A549 (cell line): ENCODE measurements around the gene MVB12B. TPM values are rescaled to one million over a fixed set of nuclear protein-coding genes. Genes with fewer than 3 reads are reported as not detected.

ENCODE experiments used
- ATAC-seq, 2 experiments: fragments of 200-7000 bp in 1 of 2; fragments of >200 bp in 1 of 2; cut with Nextera tagmentation in 1 of 2; cut with Tn5 transposase in 1 of 2; 3 replicates each; pipeline versions ENCODE4 v1.8.0 to v1.9.1; 2018 to 2020; ENCODE audit warnings: mild to moderate bottlenecking in 1 of 2, moderate library complexity in 1 of 2
- CTCF ChIA-PET: fragments of 300-600 bp; sonication (Branson Sonifier 250); formaldehyde crosslinking; extraction: SDS; loops from one replicate; lab custom pipeline; 2021; ENCODE audit warnings: antibody characterized with exemption, inconsistent platforms; lab: Yijun Ruan, JAX
- POLR2A ChIA-PET: fragments of 350-600 bp; formaldehyde crosslinking; extraction: SDS; loops from one replicate; lab custom pipeline; 2021; ENCODE audit warnings: antibody characterized with exemption, inconsistent platforms; lab: Yijun Ruan, JAX
- DNase-seq, 2 experiments: peaks; one replicate each; pipeline versions ENCODE4 v3.0.0 to v3.0.0-alpha.2; 2011 to 2016; ENCODE audit warnings: low read depth in 1 of 2, low spot score in 1 of 2
- FAIRE-seq: peaks from 2 replicates; lab custom pipeline; 2011; peaks lifted over from hg19 to GRCh38; lab: Jason Lieb, UNC
- H3K27ac ChIP-seq, 2 experiments: fragments of >200 bp; sonication (Bioruptor Twin); formaldehyde crosslinking; 3 replicates each; pipeline ENCODE4 v1.5.1; 2016 to 2017
- H3K4me1 ChIP-seq: fragments of >200 bp; sonication (Bioruptor Twin); formaldehyde crosslinking; 3 replicates; pipeline ENCODE4 v1.6.1; 2016
- H3K4me2 ChIP-seq: fragments of >200 bp; sonication (Bioruptor Twin); formaldehyde crosslinking; 3 replicates; pipeline ENCODE4 v1.6.1; 2016
- H3K4me3 ChIP-seq: fragments of >200 bp; sonication (Bioruptor Twin); formaldehyde crosslinking; 3 replicates; pipeline ENCODE4 v1.5.1; 2016
- H3K9me3 ChIP-seq: fragments of >200 bp; sonication (Bioruptor Twin); formaldehyde crosslinking; 3 replicates; pipeline ENCODE4 v1.6.1; 2016
- BHLHE40 ChIP-seq: IDR thresholded peaks from 2 replicates; pipeline ENCODE4 v1.6.1; 2012; ENCODE audit warnings: low read depth, low read length, inconsistent platforms
- CBX8 ChIP-seq: fragments of 200-600 bp; sonication (generic); IDR thresholded peaks from 2 replicates; pipeline ENCODE4 v1.6.1; 2016
- CEBPB ChIP-seq, 2 experiments: fragments of >200 bp in 1 of 2; sonication (Bioruptor Twin) in 1 of 2; formaldehyde crosslinking in 1 of 2; IDR thresholded peaks; 2 replicates each; pipeline ENCODE4 v1.6.1; 2012 to 2016
- CHD2 ChIP-seq: fragments of 150-350 bp; IDR thresholded peaks from 2 replicates; pipeline ENCODE4 v1.6.1; 2014; ENCODE audit warnings: low read length; ENCODE audit not compliant: partially characterized antibody
- EP300 ChIP-seq, 2 experiments: fragments of >200 bp; sonication (Bioruptor Twin); formaldehyde crosslinking; IDR thresholded peaks; 2 replicates in 1 of 2; 3 replicates in 1 of 2; pipeline ENCODE4 v1.6.1; 2016 to 2017
- ESRRA ChIP-seq: fragments of 150-350 bp; IDR thresholded peaks from 2 replicates; pipeline ENCODE4 v1.6.1; 2014; ENCODE audit warnings: mild to moderate bottlenecking, low read length, borderline replicate concordance
- HDAC2 ChIP-seq: fragments of 200-600 bp; sonication (generic); IDR thresholded peaks from 2 replicates; pipeline ENCODE4 v1.6.1; 2016
- HEYL ChIP-seq: fragments of 250-450 bp; sonication (Bioruptor Pico); IDR thresholded peaks from 2 replicates; pipeline ENCODE4 v1.8.0; 2021; ENCODE audit warnings: mild to moderate bottlenecking, moderate library complexity
- HOXA7 ChIP-seq: fragments of 250-450 bp; sonication (Bioruptor Pico); IDR thresholded peaks from 2 replicates; pipeline ENCODE4 v1.5.0; 2020; ENCODE audit warnings: mild to moderate bottlenecking, moderate library complexity
- MAFK ChIP-seq: fragments of 450-650 bp; IDR thresholded peaks from 2 replicates; pipeline ENCODE4 v1.6.1; 2014; ENCODE audit not compliant: partially characterized antibody
- POLR2A ChIP-seq: IDR thresholded peaks from 2 replicates; pipeline ENCODE4 v1.6.1; 2012; ENCODE audit warnings: mild to moderate bottlenecking, low read length
- RNF2 ChIP-seq: fragments of 200-600 bp; sonication (generic); IDR thresholded peaks from 2 replicates; pipeline ENCODE4 v1.6.1; 2016; ENCODE audit warnings: low read depth, mild to moderate bottlenecking, antibody characterized with exemption, moderate library complexity, borderline replicate concordance
- SREBF2 ChIP-seq: fragments of 450-650 bp; IDR thresholded peaks from 2 replicates; pipeline ENCODE4 v1.6.1; 2014; ENCODE audit warnings: mild to moderate bottlenecking, moderate library complexity
- ZC3H11A ChIP-seq: fragments of 450-650 bp; IDR thresholded peaks from 2 replicates; pipeline ENCODE4 v1.6.1; 2014; ENCODE audit warnings: antibody characterized with exemption, mild to moderate bottlenecking
- ZNF302 ChIP-seq: fragments of 250-450 bp; sonication (Bioruptor Pico); IDR thresholded peaks from 2 replicates; pipeline ENCODE4 v1.9.0; 2021; ENCODE audit warnings: inconsistent platforms, mild to moderate bottlenecking, moderate library complexity
- ZSCAN20 ChIP-seq: fragments of 250-450 bp; sonication (Bioruptor Pico); IDR thresholded peaks from 2 replicates; pipeline ENCODE4 v1.8.0; 2022; ENCODE audit warnings: mild to moderate bottlenecking, moderate library complexity
- WGBS: methylation state at CpG from one replicate; pipeline ENCODE4 v1.1.6; 2017; ENCODE audit errors: missing lambda C conversion rate; 5-methylcytosine and 5-hydroxymethylcytosine counted together
- polyA plus RNA-seq, 4 experiments: library from polyadenylated mRNA; depleted of rRNA in 3 of 4; stranded (reverse); fragments of >200 nt; fragmentation: RNase III in 1 of 4; extraction: RNeasy Plus Mini Kit Qiagen cat#74134 plus additional on column Dnase treatment in 1 of 4; gene quantifications; 2 replicates in 3 of 4; 3 replicates in 1 of 4; pipeline ENCODE4 v1.2.3, GENCODE V29; 2011 to 2017
- TF ChIP-seq, protein P1 (sequence below): fragments of 200-600 bp; sonication (generic); IDR thresholded peaks from 2 replicates; pipeline ENCODE4 v1.6.1; 2016; ENCODE audit warnings: antibody characterized with exemption, mild to moderate bottlenecking, moderate library complexity
- TF ChIP-seq, protein P2 (sequence below): IDR thresholded peaks from 2 replicates; pipeline ENCODE4 v1.6.1; 2012
- TF ChIP-seq, protein P3 (sequence below): fragments of 150-350 bp; IDR thresholded peaks from 2 replicates; pipeline ENCODE4 v1.6.1; 2014; ENCODE audit warnings: low read depth, mild to moderate bottlenecking, low read length
- TF ChIP-seq, protein P4 (sequence below): fragments of >200 bp; sonication (Bioruptor Twin); formaldehyde crosslinking; IDR thresholded peaks from 2 replicates; pipeline ENCODE4 v1.6.1; 2016

Gene MVB12B
- polyA plus RNA-seq, 2 of the 4 experiments (the other 2 are of a cell fraction): 4.6 to 5.9 TPM

DNA sequence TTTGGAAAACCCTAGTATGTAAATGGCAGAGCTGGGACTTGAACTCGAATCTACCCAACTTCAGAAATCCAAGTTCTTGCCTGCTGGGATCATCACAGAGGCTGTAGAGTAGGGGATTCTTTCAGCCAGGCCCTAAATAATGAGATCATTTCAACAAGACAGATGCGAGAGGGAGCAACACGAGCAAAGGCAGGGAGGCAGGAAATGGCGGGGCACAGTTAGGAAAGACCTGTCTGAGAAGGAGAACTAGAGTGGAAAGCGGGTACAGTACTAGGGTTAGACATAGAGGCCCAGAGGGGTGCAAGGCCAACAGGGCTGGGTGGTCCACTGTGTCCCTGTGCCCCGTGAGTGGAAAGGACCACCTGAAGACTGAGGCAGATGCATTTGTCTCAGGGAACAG, 46.1 kb downstream of the MVB12B start (continued):
- TF ChIP-seq, protein P1, sequence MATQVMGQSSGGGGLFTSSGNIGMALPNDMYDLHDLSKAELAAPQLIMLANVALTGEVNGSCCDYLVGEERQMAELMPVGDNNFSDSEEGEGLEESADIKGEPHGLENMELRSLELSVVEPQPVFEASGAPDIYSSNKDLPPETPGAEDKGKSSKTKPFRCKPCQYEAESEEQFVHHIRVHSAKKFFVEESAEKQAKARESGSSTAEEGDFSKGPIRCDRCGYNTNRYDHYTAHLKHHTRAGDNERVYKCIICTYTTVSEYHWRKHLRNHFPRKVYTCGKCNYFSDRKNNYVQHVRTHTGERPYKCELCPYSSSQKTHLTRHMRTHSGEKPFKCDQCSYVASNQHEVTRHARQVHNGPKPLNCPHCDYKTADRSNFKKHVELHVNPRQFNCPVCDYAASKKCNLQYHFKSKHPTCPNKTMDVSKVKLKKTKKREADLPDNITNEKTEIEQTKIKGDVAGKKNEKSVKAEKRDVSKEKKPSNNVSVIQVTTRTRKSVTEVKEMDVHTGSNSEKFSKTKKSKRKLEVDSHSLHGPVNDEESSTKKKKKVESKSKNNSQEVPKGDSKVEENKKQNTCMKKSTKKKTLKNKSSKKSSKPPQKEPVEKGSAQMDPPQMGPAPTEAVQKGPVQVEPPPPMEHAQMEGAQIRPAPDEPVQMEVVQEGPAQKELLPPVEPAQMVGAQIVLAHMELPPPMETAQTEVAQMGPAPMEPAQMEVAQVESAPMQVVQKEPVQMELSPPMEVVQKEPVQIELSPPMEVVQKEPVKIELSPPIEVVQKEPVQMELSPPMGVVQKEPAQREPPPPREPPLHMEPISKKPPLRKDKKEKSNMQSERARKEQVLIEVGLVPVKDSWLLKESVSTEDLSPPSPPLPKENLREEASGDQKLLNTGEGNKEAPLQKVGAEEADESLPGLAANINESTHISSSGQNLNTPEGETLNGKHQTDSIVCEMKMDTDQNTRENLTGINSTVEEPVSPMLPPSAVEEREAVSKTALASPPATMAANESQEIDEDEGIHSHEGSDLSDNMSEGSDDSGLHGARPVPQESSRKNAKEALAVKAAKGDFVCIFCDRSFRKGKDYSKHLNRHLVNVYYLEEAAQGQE: no peak
- no peak for TF ChIP-seq CEBPB (IDR thresholded peaks at IDR 0.05)
- TF ChIP-seq HOXA7 (CRISPR knock-in tag): no peak

DNA sequence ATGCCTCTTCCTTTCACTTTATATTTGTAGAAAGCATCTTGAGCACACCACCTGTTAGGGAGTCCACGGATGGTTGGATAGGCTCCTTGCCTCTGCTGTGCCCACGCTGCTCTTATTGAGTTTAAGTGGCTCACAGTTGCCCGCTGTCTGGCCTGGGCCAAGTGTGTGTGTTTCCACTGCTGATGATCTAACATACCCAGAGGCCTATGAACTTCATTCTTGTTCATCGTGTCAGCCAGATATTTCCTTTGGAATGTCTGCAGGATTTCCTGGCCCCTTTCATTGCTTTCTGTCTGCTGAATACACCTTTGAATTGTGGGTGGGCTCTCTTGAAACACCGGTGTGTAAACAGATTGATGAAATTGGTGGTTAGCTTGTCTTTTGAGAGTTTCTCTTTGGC, 46.6 kb downstream of the MVB12B start:
- CTCF ChIA-PET: interaction anchor here (0.8 to 0.9 kb wide), 2 partner anchors 13 to 25 kb away, joined by 3 to 4 read pairs; no protein-coding TSS in a partner anchor
- H3K27ac ChIP-seq: peak overlapping the region in 1 of 2 experiments; percentile 59; a peak in 3 of 6 replicates
- ATAC-seq (peak; percentile 54 to 92; a peak in 4 of 6 replicates), FAIRE-seq (no peak), DNase-seq (peak; percentile 10 to 55)
- H3K4me2 ChIP-seq: peak overlapping the region; percentile 47
- WGBS: 16% methylated on average over 5 of the region's 5 CpGs
- TF ChIP-seq, protein P2, sequence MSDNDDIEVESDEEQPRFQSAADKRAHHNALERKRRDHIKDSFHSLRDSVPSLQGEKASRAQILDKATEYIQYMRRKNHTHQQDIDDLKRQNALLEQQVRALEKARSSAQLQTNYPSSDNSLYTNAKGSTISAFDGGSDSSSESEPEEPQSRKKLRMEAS: no peak
- H3K4me3 ChIP-seq: no peak overlapping the region
- H3K4me1 ChIP-seq: peaks cover 25% of the 10 kb centered on the region; the same call in 2 of the 3 replicates
- H3K9me3 ChIP-seq: no peaks in the 10 kb centered on the region
- POLR2A ChIA-PET: no interaction called here

DNA sequence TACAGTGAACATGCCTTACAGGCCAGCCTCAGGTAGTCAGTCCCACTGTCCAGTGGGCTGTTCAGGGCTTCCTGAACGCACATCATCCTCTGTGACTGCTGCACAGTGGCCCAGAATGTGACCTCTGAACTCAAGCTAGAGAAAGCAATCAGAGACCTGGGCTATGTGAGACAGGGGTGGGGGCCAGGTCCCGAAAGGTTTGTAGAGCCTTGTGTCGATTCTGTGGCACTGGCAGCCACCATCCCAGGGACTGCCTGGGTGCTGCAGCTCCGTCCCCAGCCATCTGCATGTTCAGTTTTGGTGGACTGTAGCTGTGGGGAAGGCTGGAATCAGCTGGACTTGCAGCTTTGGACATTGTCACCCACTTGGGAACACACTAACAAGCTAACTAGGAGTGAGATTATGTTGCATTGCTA, 47.7 kb downstream of the MVB12B start:
- FAIRE-seq: no peak
- POLR2A ChIA-PET: no interaction called here
- no peak overlapping the region for H3K4me2 ChIP-seq
- TF ChIP-seq ZNF302 (CRISPR knock-in tag) (no peak), ZSCAN20 (no peak), MAFK (no peak), HDAC2 (no peak), HOXA7 (CRISPR knock-in tag) (no peak), SREBF2 (no peak), ESRRA (no peak), POLR2A (no peak)
- TF ChIP-seq, all 56 proteins: peak for 0
- ATAC-seq (no peak), DNase-seq (no peak)
- H3K4me1 ChIP-seq: peaks cover 25% of the 10 kb centered on the region; the same call in 2 of the 3 replicates
- no peaks in the 10 kb centered on the region for H3K9me3 ChIP-seq
- CTCF ChIA-PET: interaction anchor here (1.0 kb wide), 1 partner anchor 24 kb away, joined by 3 read pairs; no protein-coding TSS in a partner anchor
- H3K4me3 ChIP-seq: no peak overlapping the region
- 95% methylated on average over 2 of the region's 4 CpGs for WGBS
- peak overlapping the region in 1 of 2 experiments; percentile 49; a peak in 2 of 6 replicates for H3K27ac ChIP-seq

DNA sequence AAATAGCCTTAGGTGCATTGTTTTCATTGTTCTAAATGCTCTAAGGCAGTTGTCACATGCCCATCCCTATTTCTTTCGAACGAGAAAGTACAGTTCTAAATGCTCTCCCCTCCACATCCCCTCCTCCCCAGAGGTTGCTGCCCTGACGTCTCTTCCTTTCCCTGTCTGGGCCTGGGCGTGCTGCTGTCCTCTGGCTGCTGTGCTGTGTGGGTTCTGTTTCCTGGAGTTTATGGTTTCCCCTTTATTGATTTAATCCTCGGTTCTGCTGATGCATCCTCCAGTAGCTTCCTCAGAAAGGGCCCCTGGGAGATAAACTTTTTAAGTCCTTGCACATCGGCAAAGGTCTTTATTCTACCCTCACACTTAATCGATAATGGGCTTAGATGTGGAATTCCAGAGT, 48.8 kb downstream of the MVB12B start:
- 0 out of 6 replicates have a peak overlapping the region, but pooled peaks of 1 of the 2 experiments have one; percentile 22 for H3K27ac ChIP-seq
- DNase-seq: no peak
- FAIRE-seq: no peak
- ChIA-PET CTCF (interaction anchor here (1.8 kb wide), 1 partner anchor 116 kb away, joined by 4 read pairs; no protein-coding TSS in a partner anchor), POLR2A (no interaction called here)
- H3K4me1 ChIP-seq: peaks cover 29% of the 10 kb centered on the region; the same call in 2 of the 3 replicates
- no peaks in the 10 kb centered on the region for H3K9me3 ChIP-seq
- no peak for ATAC-seq
- H3K4me3 ChIP-seq: no peak overlapping the region
- WGBS: 50% methylated on average over 7 of the region's 7 CpGs
- H3K4me2 ChIP-seq: 0 out of 3 replicates have a peak overlapping the region, but pooled peaks have one; percentile 8
- TF ChIP-seq EP300 (IDR thresholded peaks at IDR 0.05) (no peak), CBX8 (no peak), CHD2 (no peak), ZSCAN20 (no peak), HEYL (CRISPR knock-in tag) (no peak), BHLHE40 (no peak), RNF2 (no peak), ZC3H11A (no peak)
- TF ChIP-seq, protein P2: no peak
- TF ChIP-seq, protein P1: no peak
- TF ChIP-seq, protein P3, sequence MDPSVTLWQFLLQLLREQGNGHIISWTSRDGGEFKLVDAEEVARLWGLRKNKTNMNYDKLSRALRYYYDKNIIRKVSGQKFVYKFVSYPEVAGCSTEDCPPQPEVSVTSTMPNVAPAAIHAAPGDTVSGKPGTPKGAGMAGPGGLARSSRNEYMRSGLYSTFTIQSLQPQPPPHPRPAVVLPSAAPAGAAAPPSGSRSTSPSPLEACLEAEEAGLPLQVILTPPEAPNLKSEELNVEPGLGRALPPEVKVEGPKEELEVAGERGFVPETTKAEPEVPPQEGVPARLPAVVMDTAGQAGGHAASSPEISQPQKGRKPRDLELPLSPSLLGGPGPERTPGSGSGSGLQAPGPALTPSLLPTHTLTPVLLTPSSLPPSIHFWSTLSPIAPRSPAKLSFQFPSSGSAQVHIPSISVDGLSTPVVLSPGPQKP: no peak
- TF ChIP-seq, protein P4, sequence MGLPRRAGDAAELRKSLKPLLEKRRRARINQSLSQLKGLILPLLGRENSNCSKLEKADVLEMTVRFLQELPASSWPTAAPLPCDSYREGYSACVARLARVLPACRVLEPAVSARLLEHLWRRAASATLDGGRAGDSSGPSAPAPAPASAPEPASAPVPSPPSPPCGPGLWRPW: no peak
